GM19035 (cell line): Measurements from ENCODE around the gene ARHGAP26.
"Not testable (repeated sequence)": the region's sequence is repeated elsewhere in the genome, so short reads cannot be mapped to it uniquely, and the experiment has no call there.

ENCODE experiments used
- ATAC-seq: cut with Tn5 transposase; IDR thresholded peaks from one replicate; pipeline ENCODE4 v1.9.1; 2021; ENCODE audit not compliant: unreplicated experiment

Gene ARHGAP26

DNA sequence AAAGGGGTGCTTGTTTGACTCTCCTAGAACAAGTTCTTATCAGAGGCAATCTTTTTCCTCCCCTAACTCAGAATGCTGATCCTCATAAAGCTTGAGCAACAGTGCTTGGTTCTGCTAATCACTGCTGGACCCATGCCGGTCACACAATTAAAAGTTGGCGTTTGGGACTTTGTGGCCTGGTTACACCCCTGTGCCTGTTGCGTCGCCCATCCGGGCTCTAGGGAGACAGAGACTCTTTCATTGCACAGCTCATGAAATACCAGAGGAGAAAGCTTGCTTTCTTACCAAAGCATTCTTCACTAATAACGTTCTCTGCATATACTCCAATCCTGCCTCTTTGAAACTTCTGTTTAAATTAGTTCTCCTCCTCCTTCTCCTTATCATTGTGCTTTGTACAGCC is 332.2 kb downstream of the ARHGAP26 start:
- ATAC-seq: no peak

GRCh38 chr5:143105216-143105905 is 335.2 kb downstream of the ARHGAP26 start:
- no peak for ATAC-seq

DNA sequence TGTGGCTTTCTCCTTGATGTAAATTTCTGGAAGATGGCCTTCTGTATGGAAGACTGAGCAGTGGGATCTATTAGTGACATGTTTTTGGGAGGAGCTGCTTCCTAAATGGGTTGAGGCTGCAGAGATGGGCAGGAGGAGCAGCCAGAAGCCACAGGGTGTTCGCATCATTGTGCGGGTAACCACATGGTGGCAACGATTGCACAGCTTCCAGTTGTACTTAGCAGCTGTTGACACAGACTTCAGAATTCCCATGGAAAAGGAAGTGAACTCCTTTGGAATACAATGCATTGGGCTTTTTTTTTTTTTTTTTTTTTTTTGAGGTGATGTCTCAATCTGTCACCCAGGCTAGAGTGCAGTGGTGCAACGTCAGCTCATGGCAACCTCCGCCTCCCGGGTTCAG is 336.0 kb downstream of the ARHGAP26 start:
- no peak for ATAC-seq

DNA sequence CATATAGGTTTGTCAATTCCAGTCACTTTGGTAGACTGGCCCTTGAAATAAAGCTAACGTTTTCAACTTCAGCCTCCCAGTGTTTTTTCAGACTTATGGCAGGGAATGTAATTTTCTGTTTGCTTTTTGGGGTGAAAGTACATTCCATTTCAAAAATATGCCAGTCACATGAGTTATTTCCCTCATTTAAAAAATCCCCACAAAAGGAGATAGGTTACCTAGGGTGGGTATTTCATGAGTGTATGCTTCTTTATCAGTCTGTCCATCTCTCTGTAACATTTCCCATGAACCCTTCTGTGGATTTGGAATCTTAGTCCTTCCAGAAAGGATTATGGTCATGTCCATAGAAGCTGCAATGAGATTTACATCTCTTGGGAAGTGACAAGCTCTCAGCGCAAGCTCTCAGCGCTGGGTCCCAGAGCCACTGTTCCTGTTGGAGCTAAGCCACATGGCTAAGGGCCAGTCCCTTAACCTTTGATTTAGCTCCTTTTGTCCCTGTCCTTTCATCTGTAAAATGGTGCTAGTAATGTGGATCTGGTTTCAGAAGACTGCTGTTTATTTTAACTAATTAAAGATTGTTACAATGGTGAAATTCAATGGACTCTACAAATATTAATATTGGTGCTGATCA is 338.4 kb downstream of the ARHGAP26 start:
- no peak for ATAC-seq

DNA sequence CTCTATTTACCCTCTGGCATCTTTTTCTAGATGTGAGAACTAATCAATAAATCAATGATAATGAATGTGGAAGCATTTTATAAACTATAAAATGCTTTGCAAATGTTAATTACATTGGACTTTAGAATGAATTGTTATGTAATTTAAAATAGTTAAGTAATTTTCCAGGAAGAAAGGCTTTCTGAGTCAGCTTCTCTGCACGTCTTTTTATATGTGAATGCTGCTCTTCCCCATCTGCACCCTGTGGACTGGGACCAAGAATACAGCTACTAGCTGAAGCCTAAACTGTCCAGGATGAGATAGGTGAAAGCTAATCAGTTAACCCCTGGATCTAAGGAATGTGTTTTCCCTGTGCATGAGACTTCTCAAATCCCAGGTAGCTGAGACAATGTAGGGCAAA is 340.4 kb downstream of the ARHGAP26 start:
- ATAC-seq: no peak

GRCh38 chr5:143111799-143112198 is 341.6 kb downstream of the ARHGAP26 start:
- ATAC-seq: no peak

DNA sequence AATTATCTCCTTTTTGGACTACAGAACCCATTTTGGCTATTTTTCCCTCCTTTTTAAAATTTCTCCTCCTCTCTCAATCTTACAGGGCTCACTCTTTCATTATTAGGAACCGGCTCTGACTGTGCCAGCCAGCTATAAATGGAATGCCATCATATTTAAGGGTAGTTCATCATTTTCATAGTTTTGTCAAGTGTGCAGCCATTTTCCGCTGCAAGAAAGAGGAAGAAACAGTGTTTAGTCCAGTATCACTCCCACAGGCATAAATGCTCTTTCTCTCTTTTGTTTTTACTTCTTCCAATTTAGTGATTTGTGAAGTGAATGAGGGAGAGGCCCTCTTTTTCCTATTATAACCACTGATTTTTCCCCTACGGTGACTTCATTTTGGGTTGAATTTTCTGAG is 343.3 kb downstream of the ARHGAP26 start:
- ATAC-seq: no peak

- no peak for ATAC-seq
These were observed 344.3 kb downstream of the ARHGAP26 start for GRCh38 chr5:143114481-143114880.

- ATAC-seq: no peak
These were observed 345.2 kb downstream of the ARHGAP26 start for GRCh38 chr5:143115381-143115780.

GRCh38 chr5:143116814-143117213 is 346.6 kb downstream of the ARHGAP26 start:
- no peak for ATAC-seq

GRCh38 chr5:143117821-143118220 is 347.6 kb downstream of the ARHGAP26 start:
- no peak for ATAC-seq

DNA sequence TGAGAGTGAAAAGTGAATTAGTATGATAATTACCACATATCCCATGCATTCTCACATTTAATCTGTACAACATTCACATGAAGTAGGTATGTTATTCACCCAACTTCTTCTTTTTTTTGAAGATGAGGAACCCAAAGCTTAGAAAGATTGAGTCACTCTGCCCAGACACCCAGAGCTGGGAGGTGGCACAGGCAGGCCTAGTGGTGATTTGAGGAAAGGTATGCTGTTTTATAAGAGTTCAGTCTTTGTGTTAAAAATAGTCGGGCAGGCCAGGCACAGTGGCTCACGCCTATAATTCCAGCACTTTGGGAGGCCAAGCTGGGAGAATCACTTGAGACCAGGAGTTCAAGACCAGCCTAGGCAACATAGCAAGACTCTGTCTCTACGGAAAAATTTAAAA is 348.0 kb downstream of the ARHGAP26 start:
- ATAC-seq: no peak

- not testable (repeated sequence) for ATAC-seq
These were observed 348.6 kb downstream of the ARHGAP26 start for GRCh38 chr5:143118818-143119217.

DNA sequence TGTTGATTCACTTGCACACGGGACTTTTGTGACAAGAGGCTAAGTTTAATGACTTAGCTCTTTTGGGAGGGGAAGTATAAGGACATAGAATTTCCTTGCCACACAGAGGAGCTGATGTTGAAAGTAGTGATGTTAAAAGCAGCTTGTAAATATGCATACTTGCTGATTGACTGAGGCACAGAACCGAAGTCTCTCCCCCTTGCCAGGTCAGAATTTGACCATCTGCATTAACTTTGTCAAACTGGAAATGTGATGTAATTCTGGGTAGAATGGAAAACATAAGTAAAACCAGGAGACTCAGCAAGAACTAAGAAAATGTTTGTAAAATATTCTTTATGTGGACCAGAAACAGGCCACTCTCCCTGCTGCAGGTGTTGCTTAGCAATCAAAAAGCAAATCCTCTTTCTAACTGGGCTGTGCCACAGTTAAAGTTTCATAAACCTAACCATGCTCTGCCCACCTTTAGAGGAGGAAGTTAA is 349.2 kb downstream of the ARHGAP26 start:
- ATAC-seq: peak; percentile 65

- ATAC-seq: peak; percentile 27
These were observed 349.7 kb downstream of the ARHGAP26 start for GRCh38 chr5:143119881-143120341.

DNA sequence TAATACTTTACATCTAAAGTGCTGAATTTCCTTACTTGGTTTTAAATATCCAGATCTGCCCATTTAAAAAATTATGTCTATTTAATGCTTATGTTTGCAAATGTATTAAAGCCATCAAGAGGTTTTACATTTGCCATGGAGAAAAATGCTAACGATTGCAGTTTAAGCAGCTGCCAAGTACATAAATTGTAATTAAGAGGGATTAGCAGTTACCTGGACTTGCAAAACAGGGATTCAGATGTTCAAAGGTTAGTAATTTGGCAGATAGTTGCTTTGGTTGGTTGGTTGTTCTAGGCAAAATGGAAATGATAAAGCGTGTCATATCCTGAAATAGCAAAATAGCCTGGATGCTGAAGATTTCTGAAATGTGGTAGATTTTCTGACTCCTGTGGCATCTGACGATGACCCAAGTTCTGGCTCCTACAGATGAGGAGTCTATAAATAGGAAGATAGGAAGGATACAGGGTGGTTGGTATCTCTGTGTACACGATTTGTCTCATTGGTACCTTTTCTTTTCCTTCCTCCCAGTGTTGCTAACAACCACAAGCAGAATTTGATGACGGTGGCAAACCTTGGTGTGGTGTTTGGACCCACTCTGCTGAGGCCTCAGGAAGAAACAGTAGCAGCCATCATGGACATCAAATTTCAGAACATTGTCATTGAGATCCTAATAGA is 350.4 kb downstream of the ARHGAP26 start:
- ATAC-seq: no peak

DNA sequence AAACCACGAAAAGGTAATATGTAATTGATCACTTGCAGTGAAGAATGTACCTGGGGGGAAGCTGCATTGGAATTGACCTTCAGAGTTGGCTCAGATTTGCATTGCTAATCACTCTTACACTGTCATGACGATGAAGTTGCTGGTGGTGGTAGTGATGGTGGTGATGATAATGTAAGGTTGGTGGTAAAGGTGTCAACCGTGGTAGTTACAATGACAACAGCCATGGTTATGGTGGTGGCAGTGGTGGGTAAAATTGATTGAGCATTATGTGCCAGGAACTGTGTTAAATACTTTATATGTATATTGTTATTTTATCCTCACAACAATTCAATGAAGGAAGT is 350.9 kb downstream of the ARHGAP26 start:
- ATAC-seq: no peak

- ATAC-seq: no peak
These were observed 354.4 kb downstream of the ARHGAP26 start for GRCh38 chr5:143124593-143124992.

GRCh38 chr5:143126174-143127019 is 356.2 kb downstream of the ARHGAP26 start:
- ATAC-seq: no peak

DNA sequence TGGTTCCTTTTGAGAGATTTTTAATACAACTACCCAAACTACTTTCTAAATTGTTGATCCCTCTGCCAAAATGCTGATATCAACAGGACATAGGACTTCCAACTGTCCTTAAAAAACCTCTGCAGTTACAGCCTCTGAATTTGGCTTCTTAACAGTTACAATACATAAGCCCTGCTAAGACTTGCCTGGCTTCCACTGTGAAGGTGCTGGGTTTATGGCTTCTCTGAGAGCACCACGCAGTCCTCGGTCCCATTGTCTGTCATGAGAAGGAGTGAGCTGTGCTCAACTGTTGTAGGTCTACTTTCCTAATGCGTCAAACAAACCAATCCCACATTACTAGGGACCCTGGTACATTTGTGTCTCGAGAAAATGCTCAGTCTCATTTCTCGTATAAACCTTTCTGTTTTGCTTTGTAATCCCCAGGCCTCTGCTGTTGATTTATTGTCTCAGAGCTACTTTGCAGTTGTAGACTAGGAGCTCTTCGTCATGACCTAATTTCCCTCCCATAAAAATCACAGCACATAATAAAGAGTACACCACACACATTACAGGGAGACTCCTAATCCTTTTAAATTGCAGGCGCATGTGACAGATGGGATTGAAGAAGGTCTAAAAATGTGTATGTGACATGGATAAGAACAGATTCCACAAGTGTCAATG is 358.4 kb downstream of the ARHGAP26 start:
- no peak for ATAC-seq

DNA sequence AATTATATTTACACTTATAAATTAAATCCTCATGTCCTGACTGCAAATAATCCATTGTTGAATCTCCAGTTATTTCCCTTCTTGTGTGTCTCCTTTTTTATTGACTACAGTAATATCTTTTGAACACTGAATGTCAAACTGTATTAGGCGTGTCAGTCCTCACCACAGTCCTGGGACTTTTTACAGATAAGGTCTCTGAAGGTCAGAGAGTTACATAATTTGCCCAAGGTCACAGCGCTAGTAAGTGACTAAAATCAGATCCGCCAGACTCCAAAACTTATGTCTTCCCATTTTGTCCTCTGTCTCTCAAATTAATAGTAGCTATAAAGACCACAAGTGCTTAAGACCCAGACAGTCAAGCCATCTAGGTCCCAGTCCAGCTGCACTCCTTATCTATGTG is 359.0 kb downstream of the ARHGAP26 start:
- no peak for ATAC-seq
